Erythroblast (primary cell): Measurements from ENCODE around the gene LHCGR.

ENCODE experiments used
- DNase-seq, 2 experiments: peaks; one replicate each; lab custom pipeline; 2025; lab: John Stamatoyannopoulos, UW
- GATA1 ChIP-seq: IDR thresholded peaks from 2 replicates; pipeline ENCODE4 v1.6.1; 2011; ENCODE audit warnings: low read depth, mild to moderate bottlenecking, control low read depth, low read length, moderate library complexity
- POLR2A ChIP-seq: IDR thresholded peaks from 2 replicates; pipeline ENCODE4 v1.6.1; 2011; ENCODE audit warnings: mild to moderate bottlenecking, low read length

Gene LHCGR

GRCh38 chr2:48755473-48755872 is at the start of gene LHCGR:
LHCGR (minus strand) TSS chr2:48755724; CDS start chr2:48755671, 53 bp downstream.
- TF ChIP-seq GATA1 (no peak), POLR2A (no peak)
- DNase-seq: no peak

GRCh38 chr2:48799601-48800000 is 44.1 kb upstream of the LHCGR start:
- TF ChIP-seq GATA1: no peak
- TF ChIP-seq POLR2A: no peak
- DNase-seq: no peak

GRCh38 chr2:48795065-48795464 is 39.5 kb upstream of the LHCGR start:
- TF ChIP-seq GATA1 (no peak), POLR2A (no peak)
- no peak for DNase-seq

GRCh38 chr2:48793671-48794070 is 38.1 kb upstream of the LHCGR start:
- TF ChIP-seq GATA1: no peak
- TF ChIP-seq POLR2A: no peak
- DNase-seq: no peak

GRCh38 chr2:48792030-48792429 is 36.5 kb upstream of the LHCGR start:
- no peak for TF ChIP-seq POLR2A
- no peak for TF ChIP-seq GATA1
- no peak for DNase-seq

- DNase-seq: no peak
- TF ChIP-seq GATA1: no peak
- no peak for TF ChIP-seq POLR2A
Measured at GRCh38 chr2:48790407-48791170, 35.1 kb upstream of the LHCGR start.

GRCh38 chr2:48787580-48787979 is 32.1 kb upstream of the LHCGR start:
- no peak for TF ChIP-seq POLR2A
- DNase-seq: no peak

- TF ChIP-seq GATA1 (no peak), POLR2A (no peak)
- DNase-seq: no peak
Measured at GRCh38 chr2:48781366-48781765, 25.8 kb upstream of the LHCGR start.

GRCh38 chr2:48779019-48779716 is 23.6 kb upstream of the LHCGR start:
- no peak for DNase-seq
- no peak for TF ChIP-seq POLR2A
- no peak for TF ChIP-seq GATA1

- no peak for TF ChIP-seq GATA1
- TF ChIP-seq POLR2A: no peak
- DNase-seq: no peak
Measured at GRCh38 chr2:48774251-48774650, 18.7 kb upstream of the LHCGR start.

- DNase-seq: no peak
- TF ChIP-seq POLR2A (no peak), GATA1 (no peak)
Measured at GRCh38 chr2:48771241-48772014, 15.9 kb upstream of the LHCGR start.

GRCh38 chr2:48770181-48770580 is 14.7 kb upstream of the LHCGR start:
- DNase-seq: no peak
- TF ChIP-seq POLR2A: no peak
- TF ChIP-seq GATA1: no peak

GRCh38 chr2:48768669-48769068 is 13.1 kb upstream of the LHCGR start:
- no peak for DNase-seq
- TF ChIP-seq GATA1 (no peak), POLR2A (no peak)

GRCh38 chr2:48767330-48767729 is 11.8 kb upstream of the LHCGR start:
- DNase-seq: no peak
- TF ChIP-seq GATA1 (no peak), POLR2A (no peak)

- DNase-seq: no peak
- TF ChIP-seq GATA1 (no peak), POLR2A (no peak)
Measured at GRCh38 chr2:48760826-48761225, 5.3 kb upstream of the LHCGR start.

GRCh38 chr2:48759682-48760081 is 4.2 kb upstream of the LHCGR start:
- no peak for DNase-seq
- TF ChIP-seq GATA1 (no peak), POLR2A (no peak)
